GM21390 (cell line): Measurements from ENCODE around the gene HECW1.
"Not testable (repeated sequence)": the region's sequence is repeated elsewhere in the genome, so short reads cannot be mapped to it uniquely, and the experiment has no call there.

ENCODE experiments used
- ATAC-seq: cut with Tn5 transposase; IDR thresholded peaks from one replicate; pipeline ENCODE4 v1.9.1; 2021; ENCODE audit not compliant: unreplicated experiment

Gene HECW1

GRCh38 chr7:43201912-43202311, 89.5 kb downstream of the HECW1 start:
- ATAC-seq: no peak

- no peak for ATAC-seq
Observed at GRCh38 chr7:43204081-43204480, 91.6 kb downstream of the HECW1 start.

GRCh38 chr7:43205171-43205795, 92.8 kb downstream of the HECW1 start:
- no peak for ATAC-seq

GRCh38 chr7:43208242-43208641, 95.8 kb downstream of the HECW1 start:
- ATAC-seq: no peak

GRCh38 chr7:43210539-43210938, 98.1 kb downstream of the HECW1 start:
- not testable (repeated sequence) for ATAC-seq

- no peak for ATAC-seq
Observed at GRCh38 chr7:43211286-43211685, 98.8 kb downstream of the HECW1 start.

GRCh38 chr7:43211693-43212092, 99.2 kb downstream of the HECW1 start:
- ATAC-seq: no peak

- no peak for ATAC-seq
Observed at GRCh38 chr7:43212921-43213320, 100.5 kb downstream of the HECW1 start.

- ATAC-seq: no peak
Observed at GRCh38 chr7:43215061-43215460, 102.6 kb downstream of the HECW1 start.

- ATAC-seq: no peak
Observed at GRCh38 chr7:43217055-43217454, 104.6 kb downstream of the HECW1 start.

GRCh38 chr7:43218901-43219300, 106.5 kb downstream of the HECW1 start:
- ATAC-seq: not testable (repeated sequence)

- no peak for ATAC-seq
Observed at GRCh38 chr7:43220250-43220649, 107.8 kb downstream of the HECW1 start.

GRCh38 chr7:43220742-43221141, 108.3 kb downstream of the HECW1 start:
- no peak for ATAC-seq

GRCh38 chr7:43229801-43230200, 117.4 kb downstream of the HECW1 start:
- no peak for ATAC-seq

GRCh38 chr7:43232366-43232765, 119.9 kb downstream of the HECW1 start:
- no peak for ATAC-seq

GRCh38 chr7:43234073-43234472, 121.6 kb downstream of the HECW1 start:
- ATAC-seq: no peak

GRCh38 chr7:43234968-43235367, 122.5 kb downstream of the HECW1 start:
- ATAC-seq: no peak

- no peak for ATAC-seq
Observed at GRCh38 chr7:43240565-43240964, 128.1 kb downstream of the HECW1 start.

GRCh38 chr7:43242628-43243255, 130.3 kb downstream of the HECW1 start:
- no peak for ATAC-seq

- ATAC-seq: no peak
Observed at GRCh38 chr7:43244232-43244631, 131.8 kb downstream of the HECW1 start.

- ATAC-seq: no peak
Observed at GRCh38 chr7:43244784-43245183, 132.3 kb downstream of the HECW1 start.

GRCh38 chr7:43247757-43248156, 135.3 kb downstream of the HECW1 start:
- no peak for ATAC-seq

- no peak for ATAC-seq
Observed at GRCh38 chr7:43248553-43248952, 136.1 kb downstream of the HECW1 start.
